Skeletal muscle satellite cell (primary cell): ENCODE data around the gene PA2G4.
A peak's percentile ranks its signal among the peaks of the same experiment; 100 is the strongest.

Source experiments
- H3K27me3 ChIP-seq: 2 replicates; pipeline ENCODE4 v1.7.0; 2013; ENCODE audit warnings: low read length; ENCODE audit not compliant: control insufficient read depth, insufficient read depth
- H3K36me3 ChIP-seq: 2 replicates; pipeline ENCODE4 v1.7.0; 2013; ENCODE audit warnings: mild to moderate bottlenecking, control low read depth, low read length; ENCODE audit not compliant: insufficient read depth
- H3K4me1 ChIP-seq: 2 replicates; pipeline ENCODE4 v1.7.0; 2013; ENCODE audit warnings: low read length; ENCODE audit not compliant: control insufficient read depth, insufficient read depth
- H3K4me2 ChIP-seq: 2 replicates; pipeline ENCODE4 v1.7.0; 2013; ENCODE audit warnings: mild to moderate bottlenecking, low read length
- H3K4me3 ChIP-seq: 2 replicates; pipeline ENCODE4 v1.7.0; 2013; ENCODE audit warnings: low read length
- H3K9ac ChIP-seq: 2 replicates; pipeline ENCODE4 v1.7.0; 2013; ENCODE audit warnings: mild to moderate bottlenecking, low read depth, low read length, moderate library complexity
- H3K9me3 ChIP-seq: replicated peaks from 2 replicates; pipeline ENCODE4 v1.7.0; 2013; ENCODE audit warnings: mild to moderate bottlenecking, control low read depth, low read length

The PA2G4 gene

DNA sequence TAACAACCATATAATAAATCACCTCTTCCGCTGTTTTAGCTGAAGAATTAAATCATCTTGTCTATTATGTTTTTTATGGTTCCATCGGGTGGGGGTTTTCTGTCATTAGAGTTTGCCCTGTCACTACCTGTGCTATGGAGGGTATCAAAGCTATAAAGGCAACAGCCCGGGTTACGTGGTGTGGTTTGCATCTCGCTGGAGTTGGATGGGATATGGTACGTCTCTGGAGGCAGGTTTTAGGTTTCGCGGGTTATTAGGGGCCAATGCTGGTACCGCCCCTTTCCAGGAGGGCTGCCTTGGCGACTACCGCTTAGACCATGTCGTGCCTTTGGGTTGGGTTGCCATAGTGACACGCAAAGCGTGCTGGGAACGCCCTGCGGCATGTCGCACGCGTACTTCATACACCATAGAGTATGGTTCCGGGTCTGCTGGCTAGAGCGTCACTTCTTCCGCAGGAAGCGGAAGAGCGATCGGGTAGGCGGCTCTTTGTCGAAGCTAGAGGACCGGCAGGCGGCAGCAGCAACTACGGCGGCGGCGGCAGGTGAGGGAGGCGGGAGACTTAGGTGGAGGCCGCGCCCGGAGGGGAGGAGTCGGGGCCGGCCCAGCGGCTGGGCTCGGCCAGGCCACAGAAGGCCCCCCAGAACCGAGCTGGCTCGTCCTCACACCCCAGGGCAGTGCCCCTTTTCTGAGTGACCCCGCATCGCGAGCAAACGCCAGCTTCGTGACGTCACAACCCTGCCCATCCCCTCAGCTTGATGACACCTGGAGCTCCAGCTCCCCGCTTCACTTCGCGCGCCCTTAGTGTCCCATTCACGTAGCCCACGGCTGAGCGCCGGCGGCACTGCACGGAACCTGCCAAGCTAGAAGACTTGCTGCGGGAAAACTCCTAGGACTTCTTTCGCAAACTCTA is 13.7 kb downstream of the PA2G4 start, which contains the start of gene ZC3H10:
TSS of gene ZC3H10 (plus strand) at position 489 of the 910 bp plus-strand sequence. CDS start 2,297 bp downstream, outside the sequence.
- Histone ChIP-seq H3K27me3 (no peaks in the 10 kb centered on the region), H3K36me3 (peaks cover 24% of the 10 kb centered on the region), H3K9ac (peak within 1 kb of the TSS; percentile 97), H3K9me3 (no peaks in the 10 kb centered on the region), H3K4me1 (peaks cover 25% of the 10 kb centered on the region), H3K4me3 (peak within 1 kb of the TSS; percentile 80), H3K4me2 (peak within 1 kb of the TSS; percentile 88)

DNA sequence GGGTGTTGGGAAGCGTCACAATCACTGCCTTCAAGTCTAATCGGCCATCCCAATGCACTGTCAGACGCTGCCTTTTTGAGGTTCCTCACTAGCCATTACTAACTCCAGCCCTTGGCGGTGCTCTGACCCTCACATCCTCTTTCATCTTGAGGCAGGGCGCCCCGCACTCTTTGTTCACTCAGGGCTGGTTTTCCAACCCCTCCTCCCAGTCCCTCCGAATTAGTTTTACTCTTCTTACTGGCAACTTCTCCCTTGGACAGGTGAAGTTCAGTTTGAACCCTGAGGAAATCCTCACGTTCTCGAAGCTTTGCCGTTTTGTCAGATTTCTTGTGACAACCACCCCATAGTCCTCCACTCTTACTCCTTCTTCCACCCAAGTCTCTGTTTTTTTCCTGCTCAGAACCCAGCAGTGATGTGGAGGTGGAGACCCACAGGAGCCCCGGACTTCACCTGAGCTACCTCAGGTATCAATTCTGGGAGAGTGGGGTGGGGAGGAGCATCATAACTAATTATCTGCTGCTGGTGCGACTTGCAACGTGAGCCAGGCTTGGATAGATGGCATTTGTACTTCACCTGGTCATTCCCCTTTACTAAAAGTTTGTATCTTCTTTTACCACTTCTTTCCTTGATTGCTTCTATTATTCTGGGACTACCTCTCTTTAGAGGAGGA is 14.5 kb downstream of the PA2G4 start:
- H3K9me3 ChIP-seq = no peaks in the 10 kb centered on the region
- no peaks in the 10 kb centered on the region for H3K27me3 ChIP-seq
- peak overlapping the region; percentile 88 for H3K4me2 ChIP-seq
- peaks cover 20% of the 10 kb centered on the region for H3K36me3 ChIP-seq
- H3K9ac ChIP-seq = peak overlapping the region; percentile 97
- peaks cover 25% of the 10 kb centered on the region for H3K4me1 ChIP-seq
- peak overlapping the region; percentile 80 for H3K4me3 ChIP-seq

DNA sequence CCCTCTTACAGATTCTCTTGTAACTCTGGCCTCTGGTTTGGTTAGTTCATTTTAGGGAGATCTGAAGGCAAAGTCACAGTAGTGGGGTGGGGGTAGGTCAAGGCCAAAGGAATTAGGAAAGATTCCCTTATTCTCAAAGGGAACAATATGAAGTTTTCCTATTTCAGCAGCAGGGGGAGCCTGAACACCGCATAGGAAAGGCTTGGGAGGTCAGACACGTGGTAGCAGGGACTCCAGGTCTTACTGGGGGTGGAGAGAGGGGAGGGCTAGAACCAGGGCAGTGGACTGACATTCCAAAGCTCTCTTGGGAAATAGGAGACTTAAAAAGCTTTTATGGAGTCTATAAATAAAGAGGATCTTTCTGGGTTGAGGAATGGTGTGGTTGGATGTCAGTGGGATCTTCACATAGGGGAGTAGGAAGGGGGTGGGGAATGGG is 15.0 kb downstream of the PA2G4 start:
- no peaks in the 10 kb centered on the region for H3K9me3 ChIP-seq
- no peaks in the 10 kb centered on the region for H3K27me3 ChIP-seq
- peak overlapping the region; percentile 80 for H3K4me3 ChIP-seq
- H3K36me3 ChIP-seq = peaks cover 19% of the 10 kb centered on the region
- H3K4me2 ChIP-seq = peak overlapping the region; percentile 88
- H3K4me1 ChIP-seq = peaks cover 25% of the 10 kb centered on the region
- H3K9ac ChIP-seq = peak overlapping the region; percentile 97

GRCh38 chr12:56120158-56120846 is 15.9 kb downstream of the PA2G4 start:
- Histone ChIP-seq H3K36me3 (peaks cover 19% of the 10 kb centered on the region), H3K27me3 (no peaks in the 10 kb centered on the region), H3K4me1 (peaks cover 21% of the 10 kb centered on the region), H3K4me2 (peak overlapping the region; percentile 88), H3K9me3 (no peaks in the 10 kb centered on the region), H3K9ac (peak overlapping the region; percentile 60), H3K4me3 (peak overlapping the region; percentile 36)

DNA sequence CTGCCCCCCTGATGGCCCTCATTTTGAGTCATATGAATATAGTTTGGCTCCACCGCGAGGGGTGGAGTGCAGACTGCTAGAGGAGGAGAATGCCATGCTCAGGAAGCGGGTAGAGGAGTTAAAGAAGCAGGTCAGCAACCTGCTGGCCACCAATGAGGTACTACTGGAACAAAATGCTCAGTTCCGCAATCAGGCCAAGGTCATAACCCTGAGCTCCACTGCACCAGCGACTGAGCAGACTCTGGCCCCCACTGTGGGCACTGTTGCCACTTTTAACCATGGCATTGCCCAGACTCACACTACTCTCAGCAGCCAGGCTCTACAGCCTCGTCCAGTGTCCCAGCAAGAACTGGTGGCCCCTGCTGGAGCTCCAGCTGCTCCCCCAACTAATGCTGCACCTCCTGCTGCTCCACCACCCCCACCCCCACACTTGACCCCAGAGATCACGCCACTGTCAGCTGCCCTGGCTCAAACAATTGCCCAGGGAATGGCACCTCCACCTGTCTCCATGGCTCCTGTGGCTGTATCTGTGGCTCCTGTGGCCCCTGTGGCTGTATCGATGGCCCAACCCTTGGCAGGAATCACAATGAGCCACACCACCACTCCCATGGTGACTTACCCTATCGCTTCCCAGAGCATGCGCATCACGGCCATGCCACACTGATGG is 17.0 kb downstream of the PA2G4 start:
- Histone ChIP-seq H3K4me3 (no peak overlapping the region), H3K4me1 (peaks cover 22% of the 10 kb centered on the region), H3K9me3 (no peaks in the 10 kb centered on the region), H3K4me2 (no peak overlapping the region), H3K9ac (no peak overlapping the region), H3K27me3 (no peaks in the 10 kb centered on the region), H3K36me3 (peaks cover 19% of the 10 kb centered on the region)

DNA sequence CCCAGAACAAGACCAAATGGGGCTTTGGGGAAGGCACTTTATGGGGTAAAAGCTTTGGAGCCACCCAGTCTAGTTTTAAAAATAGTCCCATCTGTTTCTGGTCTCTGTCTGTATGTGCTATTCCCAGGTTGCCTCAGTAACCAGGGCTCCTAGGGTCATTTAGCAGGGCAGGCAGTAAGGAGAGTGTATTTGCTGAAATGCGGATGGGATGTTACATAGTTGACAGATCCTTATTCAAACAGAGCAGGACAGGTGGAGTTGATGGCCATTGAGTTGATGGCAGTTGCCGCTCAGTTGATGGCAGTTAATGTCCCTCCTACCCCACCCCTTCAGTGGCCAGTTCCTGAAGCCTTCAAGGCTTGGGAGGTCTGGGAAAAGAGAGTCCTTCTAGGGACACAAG is 18.3 kb downstream of the PA2G4 start:
- Histone ChIP-seq H3K4me3 (no peak overlapping the region), H3K9me3 (no peaks in the 10 kb centered on the region), H3K9ac (no peak overlapping the region), H3K4me1 (peaks cover 35% of the 10 kb centered on the region), H3K36me3 (peaks cover 13% of the 10 kb centered on the region), H3K27me3 (no peaks in the 10 kb centered on the region), H3K4me2 (no peak overlapping the region)

GRCh38 chr12:56124133-56124532 is 19.8 kb downstream of the PA2G4 start:
- H3K4me1 ChIP-seq = peaks cover 29% of the 10 kb centered on the region

DNA sequence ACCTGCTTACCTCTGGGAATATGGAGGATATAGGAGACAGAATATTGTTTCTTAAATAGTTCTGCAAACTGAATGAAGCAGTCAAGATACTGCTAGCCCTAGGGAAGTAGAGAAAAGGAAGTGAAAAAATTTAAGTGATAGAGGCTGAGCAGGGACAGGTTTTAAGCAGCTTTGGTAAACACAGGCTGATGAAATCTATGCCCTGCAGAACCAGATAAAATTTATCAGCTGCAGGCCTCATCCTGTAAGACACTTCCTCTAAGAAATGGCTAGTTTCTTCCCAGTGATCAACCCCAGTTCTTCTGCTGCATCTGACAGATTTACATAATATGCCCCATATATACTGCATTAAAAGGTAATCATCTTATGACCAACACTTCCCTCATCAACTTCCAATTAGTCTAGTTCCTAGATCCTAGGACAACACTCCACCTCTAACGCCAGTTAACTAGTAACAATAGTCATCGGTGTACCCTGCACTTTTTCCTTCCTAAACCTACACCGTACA is 22.4 kb downstream of the PA2G4 start:
- Histone ChIP-seq H3K9me3 (no peaks in the 10 kb centered on the region), H3K36me3 (peaks cover 16% of the 10 kb centered on the region), H3K27me3 (no peaks in the 10 kb centered on the region), H3K4me3 (peak overlapping the region; percentile 58), H3K9ac (peak overlapping the region; percentile 66), H3K4me2 (peak overlapping the region; percentile 87), H3K4me1 (peaks cover 29% of the 10 kb centered on the region)

More at GRCh38 chr12:56124133-56124532, 19.8 kb downstream of the PA2G4 start:
- no peaks in the 10 kb centered on the region for H3K27me3 ChIP-seq
- no peaks in the 10 kb centered on the region for H3K9me3 ChIP-seq
- H3K36me3 ChIP-seq = peaks cover 13% of the 10 kb centered on the region
- no peak overlapping the region for H3K9ac ChIP-seq
- H3K4me3 ChIP-seq = no peak overlapping the region
- H3K4me2 ChIP-seq = no peak overlapping the region

- Histone ChIP-seq H3K9me3 (no peaks in the 10 kb centered on the region), H3K27me3 (no peaks in the 10 kb centered on the region), H3K4me2 (peak overlapping the region; percentile 87), H3K36me3 (peaks cover 23% of the 10 kb centered on the region), H3K4me1 (peaks cover 29% of the 10 kb centered on the region), H3K4me3 (peak overlapping the region; percentile 58), H3K9ac (peak overlapping the region; percentile 66)
Measured at GRCh38 chr12:56127485-56127887, 23.1 kb downstream of the PA2G4 start.

DNA sequence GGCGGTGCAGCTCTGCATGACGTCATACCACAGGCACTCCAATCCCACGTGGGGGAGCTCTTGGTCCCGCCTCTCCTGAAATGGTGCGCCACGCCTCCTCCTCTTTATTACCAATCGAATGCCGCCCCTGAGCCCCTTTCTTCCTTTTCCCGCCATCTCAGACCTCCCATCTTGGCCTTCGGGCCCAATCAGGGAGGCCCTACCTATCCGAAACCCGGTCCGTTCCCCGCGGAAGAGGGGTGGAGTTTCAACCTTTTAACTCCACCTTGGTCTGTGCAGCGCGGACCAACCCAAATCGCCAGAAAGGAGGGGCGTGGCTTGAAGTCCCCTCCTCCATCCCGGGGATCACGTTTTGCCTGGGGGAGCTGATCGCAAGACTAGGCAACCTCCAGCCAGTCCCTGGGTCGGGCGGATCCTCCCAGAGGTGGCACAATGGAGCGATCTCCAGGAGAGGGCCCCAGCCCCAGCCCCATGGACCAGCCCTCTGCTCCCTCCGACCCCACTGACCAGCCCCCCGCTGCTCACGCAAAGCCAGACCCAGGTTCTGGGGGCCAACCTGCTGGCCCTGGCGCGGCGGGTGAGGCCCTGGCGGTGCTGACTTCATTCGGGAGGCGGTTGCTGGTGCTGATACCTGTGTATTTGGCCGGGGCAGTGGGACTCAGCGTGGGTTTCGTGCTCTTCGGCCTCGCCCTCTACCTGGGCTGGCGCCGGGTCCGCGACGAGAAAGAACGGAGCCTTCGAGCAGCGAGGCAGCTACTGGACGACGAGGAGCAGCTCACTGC is 23.7 kb downstream of the PA2G4 start, which contains the start of gene ESYT1:
TSS of gene ESYT1 (plus strand) at position 380 of the 782 bp plus-strand sequence. CDS start at position 433, 53 bp downstream.
- H3K9ac ChIP-seq = peak within 1 kb of the TSS; percentile 82
- no peaks in the 10 kb centered on the region for H3K9me3 ChIP-seq
- H3K36me3 ChIP-seq = peaks cover 27% of the 10 kb centered on the region
- peaks cover 29% of the 10 kb centered on the region for H3K4me1 ChIP-seq
- H3K4me2 ChIP-seq = peak within 1 kb of the TSS; percentile 87
- H3K27me3 ChIP-seq = no peaks in the 10 kb centered on the region
- H3K4me3 ChIP-seq = peak within 1 kb of the TSS; percentile 83
